Stimulated activated CD8-positive, alpha-beta memory T cell treated with anti-CD3 and anti-CD28 coated beads, Interleukin-7, amount 100 ng/mL, for 1 hour (primary cell): ENCODE results near the gene SLC29A2.
"Not testable (repeated sequence)": the region's sequence is repeated elsewhere in the genome, so short reads cannot be mapped to it uniquely, and the experiment has no call there.

Source experiments
- DNase-seq, 2 donors: peaks; one replicate each; pipeline ENCODE4 v3.0.0-alpha.2; 2020; ENCODE audit warnings: low read depth in 2 of 2

SLC29A2 gene

DNA sequence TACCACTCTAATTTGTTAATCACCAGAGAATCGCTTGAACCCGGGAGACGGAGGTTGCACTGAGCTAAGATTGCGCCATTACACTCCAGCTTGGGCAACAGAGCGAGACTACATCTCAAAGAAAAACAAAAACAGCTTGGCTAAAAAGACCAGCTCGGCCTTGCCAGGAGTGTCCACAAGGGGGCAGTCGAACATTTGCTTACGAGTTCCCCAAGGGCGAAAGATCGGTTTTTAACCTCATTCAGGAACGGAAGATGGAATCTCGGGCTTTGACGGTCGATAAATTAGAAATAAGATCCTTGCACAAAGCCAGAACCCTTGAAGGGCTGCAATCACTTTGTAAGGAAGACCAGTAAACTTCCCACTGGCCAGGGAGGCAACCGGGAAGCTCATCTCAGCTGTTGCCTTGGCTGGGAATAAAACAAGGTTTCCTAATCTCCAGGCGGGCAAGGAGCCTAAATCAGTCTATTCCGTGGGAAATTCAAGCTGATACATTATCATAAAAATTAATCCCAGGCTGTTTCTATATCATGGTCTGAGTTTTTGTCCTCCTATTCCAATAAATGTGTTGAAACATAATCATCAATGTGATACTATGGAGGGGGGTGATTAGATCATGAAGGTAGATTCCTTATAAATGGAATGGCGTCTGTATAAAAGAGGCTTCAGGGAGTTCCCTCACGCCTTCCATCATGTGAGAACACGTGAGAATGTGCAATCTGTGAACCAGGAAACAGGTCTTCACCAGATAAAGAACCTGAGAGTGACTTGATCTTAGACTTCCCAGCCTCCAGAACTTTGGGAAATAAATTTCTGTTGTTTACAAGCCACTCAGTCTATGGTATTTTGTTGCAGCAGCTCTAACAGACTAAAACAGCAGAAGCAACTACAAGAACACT lies 14.9 kb upstream of the SLC29A2 start:
- DNase-seq: peak; percentile 65 to 74

DNA sequence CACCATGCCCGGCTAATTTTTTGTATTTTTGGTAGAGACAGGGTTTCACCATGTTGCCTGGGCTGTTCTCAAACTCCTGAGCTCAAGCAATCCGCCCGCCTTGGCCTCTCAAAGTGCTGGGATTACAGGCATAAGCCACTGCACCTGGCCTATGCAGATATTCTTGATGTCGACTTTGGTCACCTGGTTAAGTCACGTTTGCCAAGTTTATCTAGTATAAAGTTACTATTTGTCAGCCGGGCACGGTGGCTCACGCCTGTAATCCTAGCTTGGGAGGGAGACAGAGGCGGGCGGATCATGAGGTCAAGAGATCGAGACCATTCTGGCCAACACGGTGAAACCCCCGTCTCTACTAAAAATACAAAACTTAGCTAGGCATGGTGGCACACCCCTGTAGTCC lies 12.8 kb upstream of the SLC29A2 start:
- not testable (repeated sequence) for DNase-seq

DNA sequence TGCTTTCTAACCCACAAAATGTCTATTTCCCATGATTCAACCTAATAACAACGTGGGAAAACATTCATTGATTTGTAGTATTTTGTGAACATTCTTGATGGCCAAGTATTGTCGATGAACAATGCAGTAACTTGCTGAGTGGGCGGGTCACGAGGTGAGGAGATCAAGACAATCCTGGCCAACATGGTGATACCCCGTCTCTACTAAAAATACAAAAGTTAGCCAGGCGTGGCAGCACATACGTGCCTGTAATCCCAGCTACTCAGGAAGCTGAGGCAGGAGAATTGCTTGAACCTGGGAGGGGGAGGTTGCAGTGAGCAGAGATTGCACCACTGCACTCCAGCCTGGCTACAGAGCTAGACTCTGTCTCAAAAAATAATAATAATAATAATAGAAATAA lies 8.7 kb upstream of the SLC29A2 start:
- not testable (repeated sequence) for DNase-seq

DNA sequence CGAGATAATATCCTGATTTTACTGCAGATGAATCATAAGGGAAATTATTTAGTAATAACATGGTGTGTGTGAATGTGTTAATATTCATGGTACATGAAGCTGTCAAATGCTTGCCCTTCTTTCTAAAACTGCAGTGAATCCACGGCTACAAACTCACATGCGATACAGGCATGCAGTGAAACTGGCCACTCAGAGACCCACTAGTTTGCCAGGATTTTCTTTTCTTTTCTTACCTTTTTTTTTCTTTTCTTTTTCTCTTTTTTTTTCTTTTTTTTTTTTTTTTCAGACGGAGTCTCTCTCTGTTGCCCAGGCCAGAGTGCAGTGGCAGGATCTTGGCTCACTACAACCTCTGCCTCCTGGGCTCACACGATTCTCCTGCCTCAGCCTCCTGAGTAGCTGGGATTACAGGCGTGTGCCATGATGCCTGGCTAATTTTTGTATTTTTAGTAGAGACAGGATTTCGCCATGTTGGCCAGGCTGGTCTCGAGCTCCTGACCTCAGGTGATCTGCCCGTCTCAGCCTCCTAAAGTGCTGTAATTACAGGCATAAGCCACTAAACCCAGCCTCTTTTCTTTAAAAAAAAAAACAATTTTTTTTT lies 2.2 kb upstream of the SLC29A2 start:
- not testable (repeated sequence) for DNase-seq

DNA sequence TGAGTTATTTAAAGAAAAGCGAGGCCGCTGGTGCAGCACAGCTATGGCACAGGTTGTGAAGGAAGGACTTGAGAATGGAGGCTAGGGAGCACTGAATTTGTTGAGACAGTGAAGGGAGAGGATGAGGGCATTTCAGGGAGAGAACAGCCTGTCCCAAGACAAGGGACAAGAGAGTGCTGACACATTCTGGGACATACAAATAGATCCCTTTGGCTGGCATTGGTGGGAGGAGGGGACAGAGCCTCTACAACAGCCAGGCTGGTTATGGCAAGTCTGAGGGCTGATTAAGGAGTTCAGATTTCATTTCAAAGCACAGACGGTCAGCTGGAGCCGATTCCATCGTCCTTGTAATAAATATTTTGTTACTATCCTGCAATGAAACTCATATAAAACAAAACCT lies 1.7 kb upstream of the SLC29A2 start:
- DNase-seq: no peak

DNA sequence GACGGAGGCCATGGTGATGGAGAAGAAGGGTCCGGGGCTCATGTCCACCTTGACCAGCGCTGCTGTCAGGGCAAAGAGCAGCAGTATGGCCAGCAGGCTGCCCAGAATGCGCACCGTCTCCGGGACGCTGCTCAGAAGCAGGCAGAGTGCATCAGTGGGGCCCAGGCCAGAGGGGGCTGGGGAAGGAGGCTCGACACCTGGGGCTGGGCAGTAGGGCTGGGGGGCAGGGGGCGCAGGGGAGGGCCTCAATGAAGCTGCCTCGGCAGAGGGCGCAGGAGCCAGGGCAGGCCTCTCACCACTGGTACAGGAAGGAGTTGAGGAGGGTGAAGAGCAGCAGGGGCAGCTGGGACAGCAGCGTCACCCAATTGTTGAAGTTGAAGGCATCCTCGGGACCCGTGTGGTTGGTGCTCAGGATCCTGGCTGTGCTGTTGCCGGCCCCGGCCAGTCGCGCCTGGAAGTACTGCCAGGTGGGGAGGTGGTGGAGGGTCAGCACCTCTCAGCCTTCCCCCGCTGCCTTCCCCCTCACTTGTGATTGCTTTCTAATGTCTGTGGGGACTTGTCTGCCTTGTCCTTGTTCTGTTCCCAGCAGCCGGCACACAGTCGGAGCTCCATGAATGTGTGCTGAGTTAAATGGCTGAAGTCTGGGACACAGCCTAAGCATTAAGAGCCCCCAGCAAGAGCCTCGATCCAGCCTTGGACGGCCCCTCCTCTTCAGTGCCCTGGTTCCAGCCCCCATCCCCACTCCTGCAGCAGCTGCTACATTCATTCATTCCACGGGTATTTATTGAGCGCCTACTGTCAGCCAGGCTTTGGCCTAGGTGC lies 2.3 kb downstream of the SLC29A2 start:
- no peak for DNase-seq

DNA sequence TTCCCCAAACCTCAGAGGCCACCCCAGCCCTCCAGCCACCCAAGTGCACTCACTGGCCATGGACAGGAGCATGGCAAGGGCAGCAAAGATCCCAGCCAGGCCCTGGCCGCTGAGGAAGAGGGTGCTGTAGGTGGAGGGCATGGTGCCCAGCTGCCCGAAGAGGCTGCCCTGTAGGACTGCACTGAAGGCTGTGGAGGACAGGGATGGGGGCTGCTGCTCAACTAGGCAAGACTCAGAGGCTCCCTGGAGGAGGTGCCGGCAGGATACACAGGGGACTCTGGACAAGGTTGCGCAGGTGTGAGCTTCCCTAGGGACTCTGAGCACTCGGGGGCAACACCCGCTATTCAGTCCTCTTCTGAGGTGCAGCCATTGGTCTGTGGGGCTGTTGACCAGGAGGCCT lies 3.1 kb downstream of the SLC29A2 start:
- DNase-seq: no peak

DNA sequence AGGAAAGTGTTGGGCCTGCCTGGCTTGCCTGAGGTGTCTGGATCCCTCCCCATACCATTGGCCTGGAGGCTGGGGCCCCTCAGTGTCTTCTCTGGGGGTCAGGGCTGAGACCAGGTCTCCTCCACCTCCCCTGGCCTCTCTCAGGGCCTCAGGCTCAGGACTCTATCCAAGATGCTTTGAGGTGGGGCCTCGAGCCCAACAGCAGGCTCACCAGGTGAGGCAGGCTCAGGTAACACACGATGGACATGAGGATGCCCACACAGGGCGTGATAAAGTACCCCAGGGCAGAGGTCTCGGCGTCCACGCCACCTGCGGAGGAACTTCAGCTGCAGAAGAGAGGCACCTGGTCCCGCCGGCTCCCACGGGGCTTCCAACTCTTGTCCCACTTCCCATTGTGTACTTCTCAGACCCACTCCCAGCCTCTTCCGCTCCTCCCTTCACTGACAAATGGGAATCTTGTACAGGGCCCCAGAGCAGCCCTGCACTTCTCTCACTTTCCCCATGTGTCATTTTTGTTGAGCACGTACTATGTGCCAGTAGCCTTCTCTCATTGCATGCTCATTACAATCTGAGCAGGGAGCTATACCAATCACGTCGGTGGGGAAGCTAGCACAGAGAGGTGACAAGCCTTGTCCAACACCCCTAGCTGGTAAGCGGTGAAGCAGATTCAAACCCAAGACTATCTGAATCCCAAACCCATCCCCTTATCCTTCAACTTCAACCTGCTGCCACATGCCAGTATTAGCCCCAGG lies 3.8 kb downstream of the SLC29A2 start:
- DNase-seq: no peak

DNA sequence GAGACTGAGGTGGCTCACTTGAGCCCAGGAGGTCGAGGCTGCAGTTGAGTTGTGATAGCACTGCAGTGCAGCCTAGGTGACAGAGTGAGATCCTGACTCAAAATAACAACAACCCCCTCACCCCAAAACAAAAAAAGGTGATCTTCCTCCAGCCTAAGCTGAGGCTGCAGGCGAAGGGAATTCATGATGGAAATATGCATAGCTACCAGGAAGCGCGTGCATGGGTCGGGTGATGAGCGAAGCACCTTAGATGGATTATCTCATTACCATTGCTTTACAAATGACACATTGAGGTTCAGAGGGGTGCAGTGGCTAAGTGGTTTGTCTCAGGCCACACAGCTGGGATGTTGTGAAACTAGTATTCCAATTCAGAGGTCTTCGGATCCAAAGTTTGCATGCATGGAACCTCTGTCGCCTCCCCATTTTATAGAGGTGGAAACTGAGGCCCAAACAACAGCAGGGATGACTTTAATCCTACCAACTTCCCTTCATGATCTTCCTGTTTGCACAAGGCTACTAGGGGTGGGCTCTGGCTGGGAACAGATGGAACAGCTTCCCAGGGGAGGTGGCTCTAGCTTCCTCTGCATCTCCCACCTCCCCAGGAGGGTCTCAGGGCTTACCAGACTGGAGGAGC lies 4.6 kb downstream of the SLC29A2 start:
- no peak for DNase-seq

DNA sequence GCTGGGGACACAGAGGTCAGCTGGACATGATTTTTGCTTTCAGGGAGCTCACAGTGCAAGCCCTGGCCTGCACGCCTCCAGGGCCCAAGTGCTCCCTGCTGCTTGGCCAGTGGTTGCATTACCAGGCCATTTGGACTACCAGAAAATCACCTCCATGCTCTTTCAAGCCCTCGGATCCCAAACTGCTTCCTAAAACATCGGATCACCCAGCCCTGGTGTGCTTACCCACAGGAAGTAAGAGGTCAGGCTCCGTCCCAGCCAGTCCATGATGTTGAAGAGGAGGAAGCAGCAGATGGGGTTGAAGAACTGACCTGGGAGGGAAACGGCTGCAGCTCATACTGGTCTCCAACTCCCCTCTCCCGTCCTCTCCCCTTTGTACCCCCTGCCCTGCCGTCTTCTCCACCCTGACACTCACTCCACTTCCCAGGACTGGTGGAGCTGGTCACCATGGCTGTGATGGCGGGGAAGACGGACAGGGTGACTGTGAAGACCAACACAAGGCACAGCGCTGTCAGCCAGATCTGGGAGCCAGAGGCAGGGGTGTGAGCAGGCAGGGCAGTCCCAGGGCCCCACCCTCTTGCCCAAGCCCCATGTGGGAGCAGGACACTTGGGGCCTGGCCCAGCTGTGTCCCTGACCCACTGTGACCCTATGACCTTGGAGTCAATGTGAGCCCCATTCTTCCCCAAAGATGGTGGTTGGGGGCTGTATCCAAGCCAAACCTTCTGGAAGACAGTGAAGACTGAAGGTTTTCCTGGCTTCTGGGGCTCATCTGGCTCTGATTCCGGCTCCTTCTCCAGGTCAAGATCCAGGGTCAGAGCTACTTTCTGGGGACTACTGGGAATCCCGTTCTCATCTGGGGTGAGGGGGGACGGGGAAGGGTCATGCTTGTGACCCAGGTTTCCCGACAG lies 5.6 kb downstream of the SLC29A2 start:
- no peak for DNase-seq

DNA sequence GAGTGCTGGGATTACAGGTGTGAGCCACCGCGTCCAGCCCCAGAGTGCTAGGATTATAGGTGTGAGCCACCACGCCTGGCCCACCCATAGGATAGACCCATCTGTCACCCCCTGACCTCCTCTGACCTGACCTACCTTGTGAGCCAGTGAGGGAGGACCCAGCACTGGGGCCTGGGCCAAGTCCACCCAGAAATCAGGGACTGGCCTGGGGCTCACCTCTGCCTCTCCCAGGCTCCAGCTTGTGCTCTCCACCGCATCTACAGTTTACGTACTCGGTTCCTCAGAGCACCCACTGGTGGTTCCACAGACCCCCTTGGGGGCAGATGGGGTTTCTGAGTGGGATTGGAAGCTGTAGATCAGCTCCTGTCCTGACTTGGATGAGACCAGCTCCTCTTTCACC lies 6.4 kb downstream of the SLC29A2 start:
- no peak for DNase-seq

DNA sequence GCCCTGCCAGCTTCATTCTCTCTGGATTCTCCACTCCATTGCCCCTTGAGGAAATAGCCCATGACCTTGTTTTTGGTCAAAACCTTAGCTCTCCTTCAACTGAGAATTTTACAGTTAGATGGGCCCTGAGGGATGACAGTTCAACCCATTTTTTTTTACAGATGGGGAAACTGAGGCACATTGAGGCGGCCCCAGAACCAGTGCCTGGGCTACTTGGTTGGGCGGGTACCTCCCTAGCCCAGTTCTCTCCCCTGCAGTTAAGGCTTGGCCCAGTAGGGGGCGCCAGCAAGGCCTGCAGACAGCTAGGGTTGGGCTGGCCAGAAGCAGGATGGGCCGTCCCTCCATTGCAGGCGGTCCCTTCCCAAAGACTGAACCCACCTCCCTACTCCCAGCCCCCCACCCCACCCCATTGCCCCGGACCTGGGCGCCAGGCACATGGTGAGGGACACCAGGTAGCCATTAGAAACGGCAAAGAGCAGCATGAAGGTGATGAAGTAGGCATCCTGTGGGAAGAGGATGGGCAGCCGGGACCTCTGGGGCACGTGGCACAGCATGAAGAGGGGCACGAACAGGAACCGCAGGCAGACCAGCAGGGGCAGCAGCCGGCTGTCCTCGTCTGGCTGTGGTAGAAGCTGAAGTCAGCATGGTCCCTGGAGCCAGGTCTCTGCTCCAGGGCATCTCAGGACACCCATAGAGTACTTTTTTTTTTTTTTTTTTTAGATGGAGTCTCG lies 7.6 kb downstream of the SLC29A2 start:
- DNase-seq: peak in 1 of 2 donors; percentile 55

DNA sequence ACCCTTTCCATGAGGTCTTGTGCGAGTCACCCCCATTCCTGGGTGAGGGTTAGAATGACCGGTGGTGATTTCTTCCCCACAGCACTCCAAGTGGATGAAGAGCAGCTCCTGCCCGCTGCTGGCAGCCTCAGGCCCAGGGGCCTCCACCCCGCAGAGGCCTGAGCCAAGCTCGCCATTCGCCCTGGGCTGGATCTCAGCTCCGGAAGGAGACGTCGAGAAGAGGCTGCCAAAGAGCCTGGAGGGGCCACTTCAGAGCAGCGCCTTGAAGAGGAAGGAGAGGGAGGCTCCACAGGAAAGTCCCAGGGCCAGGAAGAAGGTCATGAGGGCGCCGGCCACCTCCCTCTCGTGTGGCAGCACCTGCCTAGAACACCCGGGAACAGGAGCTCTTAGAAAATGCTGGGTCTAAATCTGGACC lies 8.4 kb downstream of the SLC29A2 start:
- DNase-seq: no peak

DNA sequence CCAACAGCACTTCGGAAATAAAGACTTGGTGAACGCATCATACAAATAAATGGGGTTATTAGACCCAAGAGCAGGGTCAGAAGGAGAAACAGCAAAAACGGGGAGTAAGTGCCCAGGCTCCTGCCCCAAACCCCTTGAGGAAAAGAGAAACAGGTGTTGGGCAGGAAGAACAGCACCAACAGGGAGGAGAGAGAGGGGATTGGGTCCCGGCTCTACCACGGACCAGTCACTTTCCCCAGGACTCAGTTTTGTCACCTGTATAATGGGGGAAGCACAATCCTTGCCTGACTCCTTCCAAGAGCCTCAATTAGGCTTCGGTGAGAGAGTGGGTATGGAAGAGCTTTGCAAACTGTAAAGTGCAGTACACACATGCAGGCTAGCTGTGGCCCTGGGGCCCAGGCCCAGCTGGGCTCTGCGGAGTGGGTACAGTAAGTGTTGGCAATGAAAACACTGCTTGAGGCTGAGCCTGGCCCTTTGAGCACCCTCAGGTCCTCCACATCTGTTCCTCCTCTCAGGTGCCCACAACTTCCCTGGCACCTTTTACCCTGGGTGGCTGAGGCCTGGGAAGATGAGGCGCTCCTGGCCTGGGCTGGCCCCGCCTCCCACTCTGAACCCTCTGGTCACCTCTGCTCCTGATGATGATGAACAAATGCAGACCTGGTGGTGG lies 8.9 kb downstream of the SLC29A2 start:
- DNase-seq: no peak

DNA sequence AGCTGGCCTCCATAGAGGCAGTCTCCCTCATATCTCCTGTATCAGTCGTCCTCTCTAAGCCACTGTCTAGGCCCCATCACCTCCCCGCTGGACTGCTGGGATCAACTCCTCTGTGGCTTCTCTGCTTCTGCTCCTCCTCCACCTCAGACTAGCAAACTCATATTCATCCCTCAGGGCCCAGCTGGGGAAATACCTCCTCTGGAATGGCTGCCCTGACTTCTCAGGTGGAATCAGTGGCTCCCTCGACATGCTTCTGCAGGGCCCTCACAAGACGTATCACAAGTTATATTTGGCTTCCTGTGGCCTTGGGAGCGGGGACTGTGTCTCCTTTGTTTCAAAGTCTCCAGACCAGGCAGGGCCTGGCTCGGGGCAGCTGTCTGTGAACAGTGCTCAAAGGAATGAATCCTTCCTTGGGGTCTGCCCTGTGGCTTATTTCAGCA lies 10.0 kb downstream of the SLC29A2 start:
- DNase-seq: no peak

DNA sequence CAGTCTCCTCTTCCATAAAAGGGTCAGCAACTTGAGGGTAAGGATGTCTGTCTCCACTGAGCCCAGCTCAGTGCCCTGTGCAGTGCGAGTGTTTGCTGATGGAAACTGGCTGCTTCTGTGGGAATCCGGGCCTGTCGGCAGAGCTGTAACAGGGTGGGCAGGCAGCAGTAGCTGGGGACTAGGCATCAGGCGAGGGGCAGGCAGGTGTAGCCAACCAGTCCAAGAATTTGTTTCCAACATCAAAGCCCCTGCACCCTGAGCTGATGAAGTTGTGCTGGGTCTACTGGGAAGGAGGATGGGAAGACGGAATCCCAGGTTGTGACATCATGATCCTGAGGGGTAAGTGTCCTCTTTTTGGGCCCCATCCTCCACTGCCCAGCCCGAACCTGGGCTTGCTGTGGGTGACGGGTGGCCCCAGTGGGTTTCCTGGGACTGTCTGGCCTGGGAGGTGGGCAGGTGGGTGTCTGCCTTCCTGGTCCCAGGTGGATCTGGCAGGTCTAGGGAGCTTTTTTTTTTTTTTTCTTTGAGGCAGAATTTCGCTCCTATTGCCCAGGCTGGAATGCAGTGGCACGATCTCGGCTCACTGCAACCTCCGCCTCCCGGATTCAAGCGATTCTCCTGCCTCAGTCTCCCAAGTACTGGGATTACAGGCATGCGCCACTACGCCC lies 11.0 kb downstream of the SLC29A2 start:
- no peak for DNase-seq

DNA sequence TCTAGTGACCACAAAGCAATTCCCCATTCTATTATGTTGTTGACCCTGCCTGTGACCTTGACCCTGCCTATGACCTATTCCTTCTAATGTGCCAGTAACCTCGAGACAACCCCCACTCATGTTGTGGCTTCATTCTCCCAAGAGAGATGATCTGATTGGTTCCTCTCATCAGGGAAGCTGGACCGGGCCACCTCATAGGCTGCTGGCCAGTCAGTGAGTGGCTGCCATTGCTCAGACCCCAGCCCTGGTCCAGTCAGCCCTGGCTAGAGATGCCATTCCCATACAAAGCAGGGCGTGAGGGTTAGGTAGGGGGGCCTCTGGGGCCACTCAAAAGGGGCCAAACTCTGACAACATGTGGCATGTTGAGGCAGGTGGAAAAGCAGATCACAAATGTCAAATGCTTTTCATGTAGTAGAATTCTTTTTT lies 11.9 kb downstream of the SLC29A2 start:
- no peak for DNase-seq

DNA sequence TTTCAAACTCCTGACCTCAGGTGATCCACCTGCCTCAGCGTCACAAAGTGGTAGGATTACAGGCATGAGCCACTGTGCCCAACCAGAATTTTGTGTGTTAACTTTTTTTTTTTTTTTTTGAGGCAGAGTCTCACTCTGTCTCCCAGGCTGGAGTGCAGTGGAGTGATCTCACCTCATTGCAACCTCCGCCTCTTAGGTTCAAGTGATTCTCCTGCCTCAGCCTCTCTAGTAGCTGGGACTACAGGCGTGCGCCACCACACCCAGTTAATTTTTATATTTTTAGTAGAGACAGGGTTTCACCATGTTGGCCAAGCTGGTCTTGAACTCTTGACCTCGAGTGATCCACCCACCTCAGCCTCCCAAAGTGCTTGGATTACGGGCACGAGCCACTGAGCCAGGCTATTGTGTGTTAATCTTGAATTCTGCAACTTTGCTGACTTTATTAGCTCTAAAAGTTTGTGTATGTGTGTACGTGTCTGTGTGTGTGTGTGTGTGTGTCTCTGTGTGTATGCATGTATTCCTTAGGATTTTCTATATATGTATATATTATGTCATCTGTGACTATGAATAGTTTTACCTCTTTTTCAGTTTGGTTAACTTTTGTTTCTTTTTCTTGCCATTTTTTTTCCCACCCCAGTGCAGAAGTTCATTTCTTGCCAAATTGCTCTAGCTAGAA lies 20.9 kb downstream of the SLC29A2 start:
- DNase-seq: not testable (repeated sequence)
